WTC11 (cell line): Measurements from ENCODE around the gene GPR22. TPM values are rescaled to one million over a fixed set of nuclear protein-coding genes. Genes with fewer than 3 reads are reported as not detected.

Source experiments
- ATAC-seq: fragments of 200-7000 bp; cut with Tn5 transposase; 2 replicates; pipeline ENCODE4 v1.10.0; 2021; ENCODE audit warnings: mild to moderate bottlenecking, moderate library complexity
- CTCF ChIA-PET: fragments of 300-600 bp; sonication (Branson Sonifier 250); formaldehyde crosslinking; loops from one replicate; lab custom pipeline; 2021; ENCODE audit warnings: antibody characterized with exemption; lab: Charles Lee
- POLR2A ChIA-PET: fragments of 350-600 bp; sonication (Branson Sonifier 250); formaldehyde crosslinking; loops from one replicate; lab custom pipeline; 2021; ENCODE audit warnings: antibody characterized with exemption; lab: Charles Lee
- DNase-seq: peaks from one replicate; pipeline ENCODE4 v3.0.0; 2021; ENCODE audit warnings: low spot score
- H3K27ac Mint-ChIP-seq: 2 replicates; pipeline ENCODE4 v1.8.0; 2021; ENCODE audit warnings: mixed read lengths
- H3K27me3 Mint-ChIP-seq: 2 replicates; pipeline ENCODE4 v1.8.0; 2021; ENCODE audit warnings: low read depth, mild to moderate bottlenecking, moderate library complexity, mixed read lengths
- H3K36me3 Mint-ChIP-seq: 2 replicates; pipeline ENCODE4 v1.8.0; 2021; ENCODE audit warnings: mixed read lengths
- H3K4me1 Mint-ChIP-seq: 2 replicates; pipeline ENCODE4 v1.8.0; 2022; ENCODE audit warnings: mixed read lengths
- H3K4me3 Mint-ChIP-seq: 2 replicates; pipeline ENCODE4 v1.8.0; 2021; ENCODE audit warnings: mild to moderate bottlenecking, moderate library complexity, mixed read lengths
- H3K9me3 Mint-ChIP-seq: 2 replicates; pipeline ENCODE4 v1.8.0; 2021; ENCODE audit warnings: mixed read lengths
- ATF2 ChIP-seq: sonication (generic); formaldehyde crosslinking; IDR thresholded peaks from 2 replicates; pipeline ENCODE4 v1.8.1; 2022; ENCODE audit warnings: low read depth, missing genetic modification reagents, borderline replicate concordance
- CTCF ChIP-seq: fragments of 200-600 bp; IDR thresholded peaks from 2 replicates; pipeline ENCODE4 v1.8.0; 2022; ENCODE audit warnings: antibody characterized with exemption
- EMX1 ChIP-seq: fragments of 250-450 bp; sonication (Bioruptor Pico); IDR thresholded peaks from 2 replicates; pipeline ENCODE4 v1.8.0; 2021; ENCODE audit warnings: mild to moderate bottlenecking
- ETV6 ChIP-seq: sonication (generic); formaldehyde crosslinking; IDR thresholded peaks from 2 replicates; pipeline ENCODE4 v1.8.1; 2022; ENCODE audit warnings: mild to moderate bottlenecking, missing genetic modification reagents
- FOXP1 ChIP-seq: sonication (generic); formaldehyde crosslinking; IDR thresholded peaks from 2 replicates; pipeline ENCODE4 v1.8.0; 2022; ENCODE audit warnings: missing genetic modification reagents, mild to moderate bottlenecking, moderate library complexity, borderline replicate concordance
- GTF2I ChIP-seq: fragments of 250-450 bp; sonication (Bioruptor Pico); conservative IDR thresholded peaks from 2 replicates; pipeline ENCODE4 v1.4.0; 2021; ENCODE audit warnings: mild to moderate bottlenecking
- NFE2L1 ChIP-seq: sonication (generic); formaldehyde crosslinking; IDR thresholded peaks from 2 replicates; pipeline ENCODE4 v1.8.1; 2023; ENCODE audit warnings: missing genetic modification reagents
- PRRX2 ChIP-seq: fragments of 250-450 bp; sonication (Bioruptor Pico); IDR thresholded peaks from 2 replicates; pipeline ENCODE4 v1.8.0; 2021; ENCODE audit warnings: mild to moderate bottlenecking
- SMAD4 ChIP-seq: sonication (generic); formaldehyde crosslinking; IDR thresholded peaks from 2 replicates; pipeline ENCODE4 v1.8.0; 2022; ENCODE audit warnings: mild to moderate bottlenecking, missing genetic modification reagents
- SOX15 ChIP-seq: fragments of 250-450 bp; sonication (Bioruptor Pico); IDR thresholded peaks from 2 replicates; pipeline ENCODE4 v1.9.0; 2021; ENCODE audit warnings: mild to moderate bottlenecking
- TCF7 ChIP-seq: sonication (generic); formaldehyde crosslinking; IDR thresholded peaks from 2 replicates; pipeline ENCODE4 v1.8.0; 2022; ENCODE audit warnings: mild to moderate bottlenecking, low read depth, missing genetic modification reagents, moderate library complexity
- TEAD1 ChIP-seq: sonication (generic); formaldehyde crosslinking; IDR thresholded peaks from 2 replicates; pipeline ENCODE4 v1.8.0; 2022; ENCODE audit warnings: mild to moderate bottlenecking, missing genetic modification reagents
- TP53 ChIP-seq: sonication (generic); formaldehyde crosslinking; IDR thresholded peaks from 2 replicates; pipeline ENCODE4 v1.8.1; 2023; ENCODE audit warnings: mild to moderate bottlenecking, missing genetic modification reagents
- ZNF138 ChIP-seq: sonication (generic); formaldehyde crosslinking; conservative IDR thresholded peaks from 2 replicates; pipeline ENCODE4 v1.8.1; 2022; ENCODE audit warnings: mild to moderate bottlenecking, moderate library complexity, missing genetic modification reagents
- ZNF512 ChIP-seq: sonication (generic); formaldehyde crosslinking; IDR thresholded peaks from 2 replicates; pipeline ENCODE4 v1.8.1; 2022; ENCODE audit warnings: missing genetic modification reagents, borderline replicate concordance
- total RNA-seq: library from RNA; stranded (reverse); gene quantifications from 3 replicates; pipeline ENCODE4 v1.2.3, GENCODE V29; 2021
- TF ChIP-seq, protein P1 (sequence below): sonication (generic); formaldehyde crosslinking; IDR thresholded peaks from 2 replicates; pipeline ENCODE4 v1.8.1; 2023; ENCODE audit warnings: mild to moderate bottlenecking, missing genetic modification reagents
- TF ChIP-seq, protein P2 (sequence below): fragments of 250-450 bp; sonication (Bioruptor Pico); IDR thresholded peaks from 2 replicates; pipeline ENCODE4 v1.8.0; 2021; ENCODE audit warnings: mild to moderate bottlenecking
- TF ChIP-seq, protein P3 (sequence below): fragments of 250-450 bp; sonication (Bioruptor Pico); conservative IDR thresholded peaks from 2 replicates; pipeline ENCODE4 v1.9.0; 2021; ENCODE audit warnings: mild to moderate bottlenecking
- TF ChIP-seq, protein P4 (sequence below): sonication (generic); formaldehyde crosslinking; IDR thresholded peaks from 2 replicates; pipeline ENCODE4 v1.8.1; 2023; ENCODE audit warnings: mild to moderate bottlenecking, moderate library complexity, missing genetic modification reagents

GPR22 gene
- total RNA-seq, 1 experiment from 2014 or later: not detected

- Mint-ChIP-seq H3K27me3 (no peaks in the 10 kb centered on the region), H3K4me1 (no peaks in the 10 kb centered on the region), H3K27ac (no peak overlapping the region), H3K9me3 (no peaks in the 10 kb centered on the region), H3K4me3 (no peak overlapping the region), H3K36me3 (no peaks in the 10 kb centered on the region)
- TF ChIP-seq PRRX2 (CRISPR knock-in tag): no peak
- TF ChIP-seq TP53 (CRISPR knock-in tag): no peak
- no peak for TF ChIP-seq ZNF138 (CRISPR knock-in tag)
- TF ChIP-seq, protein P1, sequence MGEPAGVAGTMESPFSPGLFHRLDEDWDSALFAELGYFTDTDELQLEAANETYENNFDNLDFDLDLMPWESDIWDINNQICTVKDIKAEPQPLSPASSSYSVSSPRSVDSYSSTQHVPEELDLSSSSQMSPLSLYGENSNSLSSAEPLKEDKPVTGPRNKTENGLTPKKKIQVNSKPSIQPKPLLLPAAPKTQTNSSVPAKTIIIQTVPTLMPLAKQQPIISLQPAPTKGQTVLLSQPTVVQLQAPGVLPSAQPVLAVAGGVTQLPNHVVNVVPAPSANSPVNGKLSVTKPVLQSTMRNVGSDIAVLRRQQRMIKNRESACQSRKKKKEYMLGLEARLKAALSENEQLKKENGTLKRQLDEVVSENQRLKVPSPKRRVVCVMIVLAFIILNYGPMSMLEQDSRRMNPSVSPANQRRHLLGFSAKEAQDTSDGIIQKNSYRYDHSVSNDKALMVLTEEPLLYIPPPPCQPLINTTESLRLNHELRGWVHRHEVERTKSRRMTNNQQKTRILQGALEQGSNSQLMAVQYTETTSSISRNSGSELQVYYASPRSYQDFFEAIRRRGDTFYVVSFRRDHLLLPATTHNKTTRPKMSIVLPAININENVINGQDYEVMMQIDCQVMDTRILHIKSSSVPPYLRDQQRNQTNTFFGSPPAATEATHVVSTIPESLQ (CRISPR knock-in tag): no peak
- TF ChIP-seq TCF7 (CRISPR knock-in tag): no peak
- TF ChIP-seq CTCF: no peak
- TF ChIP-seq ATF2 (CRISPR knock-in tag): no peak
- no peak for TF ChIP-seq SOX15 (CRISPR knock-in tag)
- TF ChIP-seq, protein P2, sequence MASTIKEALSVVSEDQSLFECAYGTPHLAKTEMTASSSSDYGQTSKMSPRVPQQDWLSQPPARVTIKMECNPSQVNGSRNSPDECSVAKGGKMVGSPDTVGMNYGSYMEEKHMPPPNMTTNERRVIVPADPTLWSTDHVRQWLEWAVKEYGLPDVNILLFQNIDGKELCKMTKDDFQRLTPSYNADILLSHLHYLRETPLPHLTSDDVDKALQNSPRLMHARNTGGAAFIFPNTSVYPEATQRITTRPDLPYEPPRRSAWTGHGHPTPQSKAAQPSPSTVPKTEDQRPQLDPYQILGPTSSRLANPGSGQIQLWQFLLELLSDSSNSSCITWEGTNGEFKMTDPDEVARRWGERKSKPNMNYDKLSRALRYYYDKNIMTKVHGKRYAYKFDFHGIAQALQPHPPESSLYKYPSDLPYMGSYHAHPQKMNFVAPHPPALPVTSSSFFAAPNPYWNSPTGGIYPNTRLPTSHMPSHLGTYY: no peak
- no peak for TF ChIP-seq NFE2L1
- TF ChIP-seq SMAD4 (CRISPR knock-in tag): no peak
- TF ChIP-seq ETV6 (CRISPR knock-in tag): no peak
- no peak for TF ChIP-seq EMX1 (CRISPR knock-in tag)
- TF ChIP-seq FOXP1 (CRISPR knock-in tag): no peak
- TF ChIP-seq, protein P3, sequence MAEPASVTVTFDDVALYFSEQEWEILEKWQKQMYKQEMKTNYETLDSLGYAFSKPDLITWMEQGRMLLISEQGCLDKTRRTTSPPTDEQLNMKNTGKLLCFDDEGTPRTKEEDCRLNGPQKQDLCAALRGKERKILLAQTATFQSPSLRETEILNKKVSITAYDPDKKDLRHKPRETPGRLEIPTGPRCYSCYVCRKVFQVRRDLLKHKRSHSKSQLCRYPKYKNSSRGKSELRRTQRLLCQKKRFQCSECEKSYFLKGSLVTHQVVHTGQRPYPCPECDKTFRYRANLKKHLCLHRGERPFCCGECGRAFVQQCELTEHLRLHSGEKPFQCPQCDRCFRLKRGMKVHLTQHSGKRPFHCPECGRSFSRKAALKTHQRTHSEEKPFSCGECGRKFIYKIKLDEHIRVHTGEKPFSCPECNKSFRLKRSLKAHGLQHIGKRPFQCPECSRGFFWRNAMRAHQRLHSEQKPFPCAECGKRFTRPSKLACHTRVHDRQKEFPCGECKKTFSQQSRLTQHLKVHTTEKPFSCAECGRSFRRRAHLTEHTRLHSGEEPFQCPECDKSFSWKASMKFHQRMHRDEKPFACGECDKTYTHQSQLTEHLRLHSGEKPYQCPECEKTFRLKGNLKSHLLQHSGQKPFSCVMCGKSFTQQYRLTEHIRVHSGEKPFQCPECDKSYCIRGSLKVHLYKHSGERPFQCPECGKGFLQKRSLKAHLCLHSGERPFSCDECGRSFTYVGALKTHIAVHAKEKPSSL (CRISPR knock-in tag): no peak
- TF ChIP-seq GTF2I (CRISPR knock-in tag): no peak
- TF ChIP-seq TEAD1: no peak
- TF ChIP-seq, protein P4, sequence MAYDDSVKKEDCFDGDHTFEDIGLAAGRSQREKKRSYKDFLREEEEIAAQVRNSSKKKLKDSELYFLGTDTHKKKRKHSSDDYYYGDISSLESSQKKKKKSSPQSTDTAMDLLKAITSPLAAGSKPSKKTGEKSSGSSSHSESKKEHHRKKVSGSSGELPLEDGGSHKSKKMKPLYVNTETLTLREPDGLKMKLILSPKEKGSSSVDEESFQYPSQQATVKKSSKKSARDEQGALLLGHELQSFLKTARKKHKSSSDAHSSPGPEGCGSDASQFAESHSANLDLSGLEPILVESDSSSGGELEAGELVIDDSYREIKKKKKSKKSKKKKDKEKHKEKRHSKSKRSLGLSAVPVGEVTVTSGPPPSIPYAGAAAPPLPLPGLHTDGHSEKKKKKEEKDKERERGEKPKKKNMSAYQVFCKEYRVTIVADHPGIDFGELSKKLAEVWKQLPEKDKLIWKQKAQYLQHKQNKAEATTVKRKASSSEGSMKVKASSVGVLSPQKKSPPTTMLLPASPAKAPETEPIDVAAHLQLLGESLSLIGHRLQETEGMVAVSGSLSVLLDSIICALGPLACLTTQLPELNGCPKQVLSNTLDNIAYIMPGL (CRISPR knock-in tag): no peak
- TF ChIP-seq ZNF512 (CRISPR knock-in tag): no peak
- ChIA-PET POLR2A (no interaction called here), CTCF (interaction anchor here (2.9 kb wide), 1 partner anchor 16 kb away, joined by 9 read pairs; no protein-coding TSS in a partner anchor)
- ATAC-seq (no peak), DNase-seq (no peak)
These were observed 9.4 kb downstream of the GPR22 start for GRCh38 chr7:107479303-107479702.
